ENCODE measurements around the gene SEMG2. TPM values are rescaled to one million over a fixed set of nuclear protein-coding genes. Genes with fewer than 3 reads are reported as not detected.

The SEMG2 gene
- total RNA-seq, 2 experiments from 2014 or later = not detected

- H3K4me3 Mint-ChIP-seq = no peak overlapping the region
- CTCF ChIA-PET = interaction anchor here (0.5 kb wide), 1 partner anchor 181 kb away, joined by 4 read pairs; no protein-coding TSS in a partner anchor
- H3K36me3 Mint-ChIP-seq (ENCODE audit: low read depth) = no peaks in the 10 kb centered on the region
- peaks cover 30% of the 10 kb centered on the region for H3K27me3 Mint-ChIP-seq
- POLR2A ChIA-PET = no interaction called here
- no peak for ATAC-seq
- no peaks in the 10 kb centered on the region for H3K4me1 Mint-ChIP-seq (ENCODE audit: low read depth)
- intact Hi-C loops (cut with micrococcal nuclease) = no loop called here
- no peaks in the 10 kb centered on the region for H3K9me3 Mint-ChIP-seq
- no peak overlapping the region for H3K27ac Mint-ChIP-seq
- no peak for DNase-seq
- TF ChIP-seq CTCF (IDR thresholded peaks at IDR 0.05) = no peak
These were observed 5.1 kb downstream of the SEMG2 start for GRCh38 chr20:45226287-45226686.

- ATAC-seq (peak; percentile 73), DNase-seq (peak; percentile 78)
- intact Hi-C loops (cut with micrococcal nuclease) = no loop called here
- Mint-ChIP-seq H3K9me3 (peaks cover 2% of the 10 kb centered on the region), H3K27me3 (peaks cover 24% of the 10 kb centered on the region), H3K36me3 (ENCODE audit: low read depth) (no peaks in the 10 kb centered on the region), H3K4me1 (ENCODE audit: low read depth) (no peaks in the 10 kb centered on the region), H3K4me3 (no peak overlapping the region), H3K27ac (no peak overlapping the region)
- TF ChIP-seq CTCF (IDR thresholded peaks at IDR 0.05) = peak; percentile 79
- POLR2A ChIA-PET = no interaction called here
- CTCF ChIA-PET = interaction anchor here (0.6 to 2.3 kb wide), 15 partner anchors 9 to 222 kb away, joined by 3 to 10 read pairs (median 4); no protein-coding TSS in a partner anchor
These were observed 8.3 kb downstream of the SEMG2 start for GRCh38 chr20:45229264-45230056.

- H3K4me1 Mint-ChIP-seq (ENCODE audit: low read depth) = no peaks in the 10 kb centered on the region
- H3K36me3 Mint-ChIP-seq (ENCODE audit: low read depth) = no peaks in the 10 kb centered on the region
- intact Hi-C loops (cut with micrococcal nuclease) = no loop called here
- no peak overlapping the region for H3K4me3 Mint-ChIP-seq
- ChIA-PET POLR2A (no interaction called here), CTCF (interaction anchor here (1.0 to 2.3 kb wide), 3 partner anchors 59 to 134 kb away, joined by 4 to 10 read pairs (median 6); no protein-coding TSS in a partner anchor)
- peaks cover 2% of the 10 kb centered on the region for H3K9me3 Mint-ChIP-seq
- DNase-seq (no peak), ATAC-seq (no peak)
- H3K27ac Mint-ChIP-seq = no peak overlapping the region
- TF ChIP-seq CTCF (IDR thresholded peaks at IDR 0.05) = no peak
- peaks cover 24% of the 10 kb centered on the region for H3K27me3 Mint-ChIP-seq
These were observed 9.5 kb downstream of the SEMG2 start for GRCh38 chr20:45230631-45231030.

- peaks cover 2% of the 10 kb centered on the region for H3K9me3 Mint-ChIP-seq
- no peak overlapping the region for H3K4me3 Mint-ChIP-seq
- H3K27ac Mint-ChIP-seq = no peak overlapping the region
- H3K4me1 Mint-ChIP-seq (ENCODE audit: low read depth) = no peaks in the 10 kb centered on the region
- TF ChIP-seq CTCF (IDR thresholded peaks at IDR 0.05) = peak; percentile 30
- POLR2A ChIA-PET = no interaction called here
- CTCF ChIA-PET = interaction anchor here (1.2 to 3.5 kb wide), 2 partner anchors 55 to 58 kb away, joined by 4 to 13 read pairs; no protein-coding TSS in a partner anchor
- no peak for ATAC-seq
- H3K36me3 Mint-ChIP-seq (ENCODE audit: low read depth) = no peaks in the 10 kb centered on the region
- DNase-seq = peak; percentile 18
- H3K27me3 Mint-ChIP-seq = peaks cover 28% of the 10 kb centered on the region
- intact Hi-C loops (cut with micrococcal nuclease) = no loop called here
These were observed 14.8 kb downstream of the SEMG2 start for GRCh38 chr20:45235995-45236394.

- ChIA-PET CTCF (no interaction called here), POLR2A (no interaction called here)
- H3K4me1 Mint-ChIP-seq (ENCODE audit: low read depth) = no peaks in the 10 kb centered on the region
- H3K9me3 Mint-ChIP-seq = peaks cover 2% of the 10 kb centered on the region
- no peak overlapping the region for H3K4me3 Mint-ChIP-seq
- no peak overlapping the region for H3K27ac Mint-ChIP-seq
- DNase-seq = no peak
- no peak for TF ChIP-seq CTCF (IDR thresholded peaks at IDR 0.05)
- H3K36me3 Mint-ChIP-seq (ENCODE audit: low read depth) = no peaks in the 10 kb centered on the region
- ATAC-seq = no peak
- intact Hi-C loops (cut with micrococcal nuclease) = no loop called here
- peaks cover 26% of the 10 kb centered on the region for H3K27me3 Mint-ChIP-seq
These were observed 17.0 kb downstream of the SEMG2 start for GRCh38 chr20:45238139-45238538.

All from activated CD8-positive, alpha-beta T cell treated with anti-CD3 and anti-CD28 coated beads for 36 hours (primary cell).